Fibroblast of the conjunctiva (primary cell): ENCODE measurements around the gene OCSTAMP.

Source experiments
- DNase-seq: peaks from one replicate; pipeline ENCODE4 v3.0.0-alpha.2; 2010; ENCODE audit warnings: low read depth

Gene OCSTAMP

GRCh38 chr20:46550461-46550860 is at the start of gene OCSTAMP:
Gene OCSTAMP (minus strand): TSS chr20:46550654. CDS start chr20:46550560, 94 bp downstream.
- DNase-seq, result no peak

DNA sequence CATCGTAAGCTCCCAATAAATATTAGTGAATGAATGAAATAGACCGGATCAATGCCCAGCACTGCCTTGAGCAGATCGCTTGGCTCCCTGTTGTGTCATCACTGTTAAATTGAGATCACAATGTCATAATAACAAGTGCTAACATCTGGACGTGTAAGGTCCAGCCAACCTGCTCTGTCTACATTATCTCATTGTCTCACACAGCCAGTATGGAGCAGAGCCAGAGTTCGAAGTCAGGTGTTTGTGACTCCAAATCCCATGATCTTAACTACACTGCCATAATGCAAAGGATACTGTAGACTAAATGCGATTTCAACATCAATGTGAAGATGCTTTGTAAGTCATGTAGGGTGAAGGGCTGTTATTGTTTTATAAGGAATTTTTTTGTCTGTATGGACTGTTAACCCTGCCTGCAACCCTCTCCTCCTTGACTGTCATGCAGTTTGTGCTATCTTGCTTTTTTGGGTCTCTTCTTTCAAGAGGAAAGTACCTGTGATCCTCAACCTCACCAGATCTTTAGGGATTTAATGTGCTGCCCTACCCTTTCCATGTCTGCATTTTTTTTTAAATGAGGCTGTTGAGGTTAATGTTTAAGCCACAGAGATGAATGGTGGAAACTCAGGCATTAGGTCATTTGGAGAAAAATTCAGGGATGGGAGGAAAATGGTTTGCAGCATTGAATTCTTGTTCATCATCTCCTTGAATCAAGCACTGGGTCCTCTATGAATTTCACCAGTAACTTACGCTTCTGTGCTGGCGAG is 49.0 kb upstream of the OCSTAMP start:
- no peak for DNase-seq

DNA sequence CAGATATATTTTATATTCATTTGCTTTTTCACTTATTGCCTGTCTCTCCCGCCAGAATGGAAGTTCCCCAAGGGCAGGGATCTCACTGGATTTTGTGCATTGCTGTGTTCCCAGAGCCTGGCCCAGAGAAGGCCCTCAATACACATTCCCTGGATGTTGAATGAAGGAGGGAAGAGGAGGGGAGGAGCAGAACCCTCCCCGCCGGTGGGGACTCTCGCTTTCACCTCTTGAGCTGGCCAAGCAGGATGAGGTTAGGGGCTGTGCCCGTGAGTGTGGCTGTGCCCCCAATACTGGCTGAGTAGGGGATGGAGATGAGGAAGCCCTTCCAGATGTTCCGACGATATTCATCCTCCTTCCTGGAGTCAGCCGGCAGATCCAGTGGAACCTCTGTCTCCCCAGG is 45.5 kb upstream of the OCSTAMP start:
- DNase-seq, result no peak

- no peak for DNase-seq
Measured at GRCh38 chr20:46594725-46595124, 44.3 kb upstream of the OCSTAMP start.

GRCh38 chr20:46592580-46593362 is 42.3 kb upstream of the OCSTAMP start:
- no peak for DNase-seq

- DNase-seq, result no peak
Measured at GRCh38 chr20:46590443-46590842, 40.0 kb upstream of the OCSTAMP start.

DNA sequence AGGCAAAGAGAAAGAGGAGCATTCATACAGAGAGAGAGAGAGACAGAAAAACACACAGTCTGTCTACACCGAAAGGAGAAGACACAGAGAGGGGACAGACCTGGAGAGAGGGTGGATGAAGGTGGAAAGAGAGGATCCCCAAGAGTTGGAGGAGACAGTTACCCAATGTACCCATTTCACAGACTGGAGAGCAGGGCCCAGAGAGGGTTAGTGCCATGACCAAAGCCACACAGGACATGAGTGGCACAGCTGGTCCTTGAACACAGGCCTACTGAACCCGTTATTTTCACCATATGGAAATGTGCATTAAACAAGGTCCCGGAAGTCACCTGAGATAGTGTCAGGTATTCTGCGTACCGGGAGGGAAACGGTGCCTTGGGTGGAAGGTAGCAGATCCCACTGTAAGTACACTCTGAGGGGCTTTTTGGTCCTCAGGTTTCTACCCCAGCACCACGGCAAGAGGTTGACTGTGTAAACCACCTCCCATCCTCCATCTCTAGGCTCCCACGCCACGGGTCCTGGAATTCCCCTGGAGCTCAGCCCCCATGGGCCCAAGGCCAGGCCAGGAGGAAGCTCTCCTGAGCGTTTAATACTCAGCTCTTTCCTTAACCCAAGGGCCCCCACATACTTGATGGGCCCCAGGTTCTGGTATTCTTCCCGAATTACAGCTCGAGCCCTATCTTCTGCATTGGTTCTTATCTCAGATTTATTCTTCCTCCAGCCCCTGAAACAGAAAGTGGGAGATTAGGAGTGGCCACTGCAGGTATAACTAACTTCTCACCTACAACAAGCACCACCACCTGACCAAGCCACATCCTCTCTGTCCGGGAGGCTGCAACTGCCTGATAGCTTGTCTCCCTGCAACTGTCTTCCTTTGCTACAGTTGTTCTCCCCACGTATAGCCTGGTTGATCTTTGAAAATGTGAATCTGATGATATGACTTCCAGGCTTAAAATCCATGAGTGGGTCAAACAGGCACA is 38.4 kb upstream of the OCSTAMP start:
- no peak for DNase-seq

GRCh38 chr20:46587986-46588385 is 37.5 kb upstream of the OCSTAMP start:
- no peak for DNase-seq

DNA sequence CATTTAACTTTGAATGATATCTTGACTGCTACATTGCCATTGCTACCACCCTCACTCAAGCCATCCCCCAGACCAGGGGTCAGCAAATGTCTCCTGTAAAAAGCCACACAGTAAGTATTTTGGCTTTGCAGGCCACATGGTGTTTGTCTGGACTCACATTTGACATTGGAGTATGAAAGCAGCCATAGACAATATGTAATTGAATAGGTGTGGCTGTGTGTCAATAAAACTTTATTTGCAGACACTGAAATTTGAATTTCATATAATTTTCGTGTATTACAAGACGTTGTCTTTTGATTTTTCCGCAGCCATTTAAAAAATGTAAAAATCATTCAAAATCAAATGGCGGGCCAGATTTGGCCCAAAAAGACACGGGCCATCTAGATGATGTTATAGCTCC is 36.3 kb upstream of the OCSTAMP start:
- no peak for DNase-seq

- no peak for DNase-seq
Measured at GRCh38 chr20:46584508-46584907, 34.1 kb upstream of the OCSTAMP start.

GRCh38 chr20:46583411-46584214 is 33.2 kb upstream of the OCSTAMP start:
- DNase-seq, result no peak

GRCh38 chr20:46582648-46583047 is 32.2 kb upstream of the OCSTAMP start:
- no peak for DNase-seq

- no peak for DNase-seq
Measured at GRCh38 chr20:46581391-46581790, 30.9 kb upstream of the OCSTAMP start.

DNA sequence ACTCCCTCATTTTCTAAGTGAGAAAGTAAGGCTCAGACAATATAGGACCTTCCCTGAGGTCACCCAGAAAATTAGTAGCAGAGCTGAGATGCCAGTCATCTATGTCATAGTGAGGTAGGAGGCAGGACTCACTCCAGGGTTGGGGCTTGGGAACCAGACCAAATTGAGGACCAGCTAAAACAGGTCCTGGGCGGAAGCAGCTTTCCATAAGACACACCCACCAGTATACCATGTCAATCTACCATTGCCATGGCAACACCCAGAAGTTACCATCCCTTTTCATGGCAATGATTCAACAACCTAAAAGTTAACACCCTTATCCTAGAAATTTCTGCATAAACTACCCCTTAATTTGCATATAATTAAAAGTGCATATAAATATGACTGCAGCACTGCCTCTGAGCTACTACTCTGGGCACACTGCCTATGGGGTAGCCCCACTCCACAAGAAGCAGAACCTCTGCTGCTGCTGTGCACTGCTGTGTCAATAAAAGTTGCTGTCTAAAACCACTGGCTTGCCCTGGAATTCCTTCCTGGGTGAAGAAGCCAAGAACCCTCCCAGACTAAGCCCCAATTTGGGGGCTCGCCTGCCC is 30.3 kb upstream of the OCSTAMP start:
- DNase-seq, result no peak

GRCh38 chr20:46578745-46579144 is 28.3 kb upstream of the OCSTAMP start:
- no peak for DNase-seq

DNA sequence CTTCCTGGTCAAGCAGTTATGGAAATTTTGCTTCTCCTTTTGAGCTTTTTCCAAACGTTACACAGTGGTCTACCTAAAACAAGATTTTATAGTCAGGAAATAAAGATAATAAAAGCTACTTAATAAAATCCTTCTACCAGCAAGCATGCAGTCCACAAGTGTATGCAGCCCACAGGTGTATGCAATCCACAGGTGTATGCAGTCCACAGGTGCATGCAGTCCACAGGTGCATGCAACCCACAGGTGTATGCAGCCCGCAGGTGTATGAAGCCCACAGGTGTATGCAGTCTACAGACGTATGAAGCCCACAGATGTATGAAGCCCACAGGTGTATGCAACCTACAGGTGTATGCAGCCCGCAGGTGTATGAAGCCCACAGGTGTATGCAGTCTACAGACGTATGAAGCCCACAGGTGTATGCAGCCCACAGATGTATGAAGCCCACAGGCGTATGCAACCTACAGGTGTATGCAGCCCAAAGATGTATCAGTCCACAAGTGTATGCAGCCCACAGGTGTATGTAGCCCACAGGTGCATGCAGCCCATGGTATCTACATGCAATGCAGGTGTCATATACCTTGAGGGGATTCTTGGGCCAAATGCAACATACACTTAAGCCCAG is 26.4 kb upstream of the OCSTAMP start:
- DNase-seq, result no peak

DNA sequence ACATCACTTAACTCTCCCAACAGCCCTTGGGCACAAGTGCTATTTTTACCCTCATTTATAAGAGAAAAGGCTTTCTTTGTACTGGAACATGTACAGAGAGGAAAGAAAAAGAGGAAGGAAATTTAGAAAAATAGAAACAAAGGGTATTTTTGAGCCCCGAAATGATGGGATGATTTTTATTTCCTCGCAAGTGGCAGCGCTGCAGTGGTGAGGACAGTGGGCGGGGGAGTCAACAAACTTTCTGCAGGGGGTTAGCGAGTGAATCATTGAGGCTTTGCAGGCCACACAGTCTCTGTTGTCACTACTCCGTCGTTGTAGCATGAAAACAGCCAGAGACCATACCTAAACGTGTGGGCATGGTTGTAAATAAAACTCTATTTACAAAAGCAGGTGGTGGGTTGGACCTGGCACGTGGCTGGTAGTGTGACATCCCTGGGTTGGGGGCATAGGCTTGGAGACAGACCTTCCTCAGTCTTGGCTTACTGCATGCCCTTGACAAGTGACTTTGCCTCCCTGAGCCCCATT is 25.5 kb upstream of the OCSTAMP start:
- no peak for DNase-seq

DNA sequence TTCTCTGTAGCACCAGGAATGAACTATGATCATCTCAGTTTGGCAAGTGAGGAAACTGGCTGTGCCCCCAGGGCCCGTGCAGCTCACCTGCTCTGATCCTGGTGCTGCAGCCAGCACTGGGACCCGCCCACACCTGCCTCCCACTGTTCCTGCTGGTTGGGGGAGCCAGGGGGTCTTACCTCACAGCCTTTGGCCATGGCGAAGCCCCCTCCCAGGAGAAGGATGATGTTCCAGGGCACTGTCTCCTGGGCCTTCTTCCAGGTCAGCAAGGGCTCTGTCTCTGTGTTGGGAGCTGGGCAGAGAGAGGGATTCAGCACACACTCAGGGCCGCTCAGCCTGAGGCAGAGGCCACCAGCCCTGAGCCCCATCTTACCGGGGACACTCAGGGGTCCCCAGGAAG is 24.9 kb upstream of the OCSTAMP start:
- DNase-seq, result no peak

- DNase-seq, result no peak
Measured at GRCh38 chr20:46573788-46574584, 23.5 kb upstream of the OCSTAMP start.
